GM21717 (cell line): Measurements from ENCODE around the gene CEL.
A peak's percentile ranks its signal among the peaks of the same experiment; 100 is the strongest.
"Not testable (repeated sequence)": the region's sequence is repeated elsewhere in the genome, so short reads cannot be mapped to it uniquely, and the experiment has no call there.

ENCODE experiments used
- ATAC-seq: cut with Tn5 transposase; IDR thresholded peaks from one replicate; pipeline ENCODE4 v1.9.1; 2021; ENCODE audit warnings: mild to moderate bottlenecking, moderate library complexity; ENCODE audit not compliant: unreplicated experiment

CEL gene

DNA sequence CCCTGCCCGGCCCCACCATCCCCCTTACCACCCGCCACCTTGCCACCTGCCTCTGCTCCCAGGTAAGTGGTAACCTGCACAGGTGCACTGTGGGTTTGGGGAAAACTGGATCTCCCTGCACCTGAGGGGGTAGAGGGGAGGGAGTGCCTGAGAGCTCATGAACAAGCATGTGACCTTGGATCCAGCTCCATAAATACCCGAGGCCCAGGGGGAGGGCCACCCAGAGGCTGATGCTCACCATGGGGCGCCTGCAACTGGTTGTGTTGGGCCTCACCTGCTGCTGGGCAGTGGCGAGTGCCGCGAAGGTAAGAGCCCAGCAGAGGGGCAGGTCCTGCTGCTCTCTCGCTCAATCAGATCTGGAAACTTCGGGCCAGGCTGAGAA, at the start of gene CEL:
CEL (plus strand) TSS at position 218 of the 382 bp plus-strand sequence; CDS start at position 240, 22 bp downstream.
- ATAC-seq = not testable (repeated sequence)

DNA sequence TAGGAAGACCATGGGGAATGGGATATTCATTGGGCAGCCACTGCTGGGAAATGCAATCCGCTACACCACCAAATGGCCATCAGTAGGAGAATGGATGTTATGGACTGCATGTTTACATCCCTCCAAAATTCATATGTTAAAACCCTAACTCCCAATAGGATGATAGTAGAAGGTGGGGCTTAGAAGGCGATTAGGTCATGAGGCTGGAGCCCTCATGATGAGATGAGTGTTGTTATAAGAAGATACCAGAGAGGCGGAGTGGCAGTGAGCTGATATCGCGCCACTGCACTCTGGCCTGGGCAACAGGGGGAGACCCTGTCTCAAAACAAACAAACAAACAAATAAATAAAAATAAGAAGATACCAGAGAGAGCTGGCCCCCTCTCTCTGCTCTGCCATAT, 47.1 kb upstream of the CEL start:
- ATAC-seq = no peak

DNA sequence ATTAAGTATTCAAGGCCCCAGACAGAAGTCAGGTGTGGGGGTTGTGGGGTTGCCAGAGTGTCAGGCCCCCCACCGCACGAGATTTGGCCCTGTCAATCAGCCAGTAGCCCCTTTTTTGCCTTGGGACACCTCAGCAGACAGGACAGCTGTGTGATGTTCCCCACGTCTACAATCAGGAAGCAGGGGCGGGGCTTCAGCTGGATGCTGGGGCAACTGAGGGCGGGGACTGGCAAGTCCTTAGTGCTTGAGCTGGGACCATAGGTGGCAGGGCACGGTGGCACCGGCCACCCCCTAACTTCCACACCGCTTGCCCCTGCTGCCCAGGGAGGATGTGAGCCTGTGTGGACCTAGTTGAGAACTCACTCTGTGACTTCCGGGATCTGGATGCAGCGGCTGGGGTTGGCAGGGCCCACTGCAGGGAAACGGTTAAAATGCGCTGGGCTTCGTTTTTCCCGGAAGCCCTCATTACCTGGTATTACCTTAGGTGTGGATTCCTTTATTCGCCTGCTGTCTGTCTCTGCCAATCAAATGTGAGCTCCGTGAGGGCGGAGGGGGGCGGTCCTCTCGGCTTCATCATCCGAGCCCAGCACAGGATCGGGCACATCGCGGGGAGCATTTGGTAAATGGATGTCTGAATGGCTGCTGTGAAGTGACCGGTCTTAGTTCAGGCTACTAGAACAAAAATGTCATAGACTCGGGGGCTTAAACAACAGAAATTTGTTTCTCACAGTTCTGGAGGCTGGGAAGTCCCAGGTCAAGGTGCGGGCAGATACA, 38.5 kb upstream of the CEL start:
- no peak for ATAC-seq

DNA sequence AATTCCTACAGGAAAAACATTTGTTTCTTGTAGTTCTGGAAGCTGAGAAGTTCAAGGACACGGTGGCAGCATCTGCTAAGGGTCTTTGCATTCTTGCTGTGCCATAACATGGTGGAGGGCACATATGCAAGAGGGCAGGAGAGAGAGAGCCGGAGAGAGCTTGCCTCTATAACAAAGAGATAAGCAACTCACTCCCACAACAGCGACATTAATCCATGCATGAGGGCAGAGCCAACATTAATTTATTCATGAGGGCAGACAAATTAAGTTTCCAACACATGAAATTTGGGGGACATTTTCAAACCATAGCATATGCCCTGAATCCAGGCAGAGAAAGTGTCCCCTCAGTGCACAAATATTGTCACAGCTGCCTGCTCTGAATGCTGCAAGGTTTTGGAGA, 35.4 kb upstream of the CEL start:
- no peak for ATAC-seq

DNA sequence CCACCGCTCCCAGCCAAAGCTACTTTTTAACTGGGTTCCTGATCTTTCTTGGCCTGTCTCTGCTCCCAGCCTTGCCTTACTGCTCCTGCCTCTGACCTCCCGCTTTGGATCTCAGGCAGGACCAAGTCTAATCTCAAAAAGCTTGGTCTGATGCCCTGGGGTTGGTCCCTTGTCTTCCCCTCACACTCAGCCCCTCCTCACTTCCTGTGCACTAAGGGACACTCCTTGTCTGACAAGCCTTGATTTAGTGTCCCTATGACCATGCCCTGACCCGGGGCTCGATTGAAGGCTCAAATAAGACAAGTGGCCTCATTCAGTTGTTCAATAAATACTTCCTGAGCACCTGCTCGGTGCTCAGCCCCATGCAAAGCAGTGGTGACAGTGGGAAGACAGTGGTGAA, 34.6 kb upstream of the CEL start:
- ATAC-seq = no peak

DNA sequence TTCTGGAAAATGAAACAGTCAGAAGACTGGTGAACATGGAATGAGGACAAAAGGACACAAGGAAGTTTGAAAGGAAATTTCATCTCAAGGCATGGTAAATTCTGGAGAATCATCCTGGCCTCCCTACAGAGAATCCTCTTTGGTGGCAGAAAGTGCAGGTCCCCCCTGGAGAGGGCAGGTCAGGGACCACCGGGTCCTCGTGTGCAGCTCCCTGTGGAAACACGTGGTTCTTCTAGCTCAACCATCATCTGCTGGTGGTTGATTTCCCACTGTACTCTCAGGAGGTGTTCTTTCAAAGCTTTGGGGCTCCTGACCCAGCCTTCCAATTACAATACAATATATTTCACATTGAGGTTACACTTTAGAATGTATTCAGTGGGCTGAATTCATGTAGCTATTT, 33.6 kb upstream of the CEL start:
- ATAC-seq = no peak

- peak; percentile 16 for ATAC-seq
Measured at GRCh38 chr9:133029994-133030316, 31.8 kb upstream of the CEL start.

- peak; percentile 93 for ATAC-seq
Measured at GRCh38 chr9:133030317-133031129, 31.3 kb upstream of the CEL start, which contains the start of gene GTF3C5. TSS of gene GTF3C5 (plus strand) at chr9:133030997. CDS start at chr9:133031012, 15 bp downstream.

DNA sequence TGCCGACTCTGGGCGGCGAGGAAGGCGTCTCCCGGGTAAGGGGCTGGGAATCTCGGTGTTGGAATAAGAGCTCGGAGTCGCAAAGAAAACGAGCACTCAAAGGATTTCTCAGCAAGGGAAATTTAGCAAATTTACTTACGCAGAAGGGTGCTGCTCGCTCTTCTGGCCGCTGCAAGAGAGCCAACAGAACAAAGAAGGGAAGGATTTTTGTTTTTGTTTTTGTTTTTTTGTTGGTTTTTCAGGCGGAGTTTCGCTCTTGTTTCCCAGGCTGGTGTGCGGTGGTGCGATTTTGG, 30.7 kb upstream of the CEL start:
- no peak for ATAC-seq

DNA sequence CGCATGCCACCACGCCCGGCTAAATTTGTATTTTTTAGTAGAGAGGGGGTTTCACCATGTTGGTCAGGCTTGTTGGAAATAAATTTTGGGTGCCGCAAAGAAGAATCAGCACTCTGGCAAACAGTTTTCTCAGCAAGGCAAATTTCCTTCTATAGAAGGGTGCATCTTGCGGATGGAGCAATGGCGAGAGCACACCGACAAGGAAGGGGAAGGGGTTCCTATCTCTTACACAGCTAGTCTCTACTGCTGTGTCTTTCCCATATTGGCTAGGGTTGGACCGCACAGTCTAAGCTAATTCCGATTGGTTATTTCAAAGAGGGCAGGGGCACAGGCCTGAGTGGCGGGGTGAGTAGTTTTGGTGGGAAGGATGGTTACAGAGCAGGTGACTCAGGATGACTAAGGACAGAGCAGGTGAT, 30.3 kb upstream of the CEL start:
- no peak for ATAC-seq

DNA sequence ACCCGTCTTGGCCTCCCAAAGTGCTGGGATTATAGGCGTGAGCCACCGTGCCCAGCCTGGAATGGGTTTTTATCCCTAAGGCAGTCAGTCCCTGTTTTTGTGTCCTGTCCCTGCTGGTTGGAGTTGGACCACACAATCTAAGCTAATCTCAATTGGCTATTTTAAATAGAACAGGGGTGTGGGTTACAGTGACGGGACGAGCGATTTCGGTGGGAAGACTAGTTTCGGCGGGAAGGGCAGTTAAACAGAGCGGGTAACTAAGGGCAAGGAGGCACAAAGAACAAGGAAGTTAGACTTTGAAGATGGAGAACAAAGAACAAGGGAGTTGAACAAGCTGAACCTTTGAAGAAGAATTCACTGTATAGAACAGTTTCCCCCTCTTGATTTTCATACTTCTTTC, 29.6 kb upstream of the CEL start:
- no peak for ATAC-seq

DNA sequence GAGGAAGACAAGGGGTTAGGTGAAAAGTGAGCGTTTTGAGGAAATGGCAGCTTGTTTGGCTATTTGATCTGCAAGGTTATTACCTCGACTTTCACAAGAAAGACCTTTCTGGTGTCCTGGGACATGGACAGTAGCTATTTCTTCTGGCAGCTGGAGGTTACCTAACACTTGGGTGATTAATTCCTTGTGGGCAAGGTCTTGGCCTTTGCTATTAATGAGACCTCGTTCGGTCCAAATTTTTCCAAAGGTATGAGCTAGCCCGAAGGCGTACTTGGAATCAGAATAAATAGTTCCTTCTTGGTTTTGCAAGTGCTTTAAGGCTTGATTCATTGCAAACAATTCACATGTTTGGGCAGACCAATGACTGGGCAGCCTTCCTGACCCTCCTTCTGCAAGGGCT, 26.1 kb upstream of the CEL start:
- ATAC-seq = no peak

DNA sequence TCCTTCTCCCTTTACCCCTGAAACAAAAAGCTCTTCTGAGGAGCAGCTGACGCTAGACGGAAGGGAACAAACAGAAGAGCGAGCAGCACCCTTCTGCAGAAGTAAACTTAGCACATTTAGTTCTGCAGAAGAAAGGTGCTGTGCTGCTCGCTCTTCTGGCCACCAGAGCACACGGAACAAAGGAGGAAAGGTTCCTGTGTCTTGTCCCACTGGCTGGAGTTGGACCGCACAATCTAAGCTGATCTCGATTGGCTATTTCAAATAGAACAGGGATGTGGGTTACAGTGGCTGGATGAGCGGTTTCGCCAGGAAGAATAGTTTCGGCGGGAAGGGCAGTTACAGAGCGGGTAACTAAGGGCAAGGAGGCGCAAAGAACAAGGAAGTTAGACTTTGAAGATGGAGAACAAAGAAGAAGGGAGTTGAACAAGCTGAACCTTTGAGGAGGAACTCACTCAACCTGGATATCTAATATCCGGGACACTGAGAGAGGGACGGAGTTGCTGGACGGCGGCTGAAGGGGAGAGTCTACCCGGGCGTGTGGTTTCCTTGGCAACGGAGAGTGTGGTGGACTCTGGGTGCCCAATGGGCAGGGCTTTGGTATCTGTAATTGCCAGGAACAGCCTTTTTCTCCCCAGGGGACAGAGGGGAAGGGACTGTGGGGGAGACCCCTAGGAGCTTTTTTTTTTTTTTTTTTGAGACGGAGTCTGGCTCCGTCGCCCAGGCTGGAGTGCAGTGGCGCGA, 23.8 kb upstream of the CEL start:
- no peak for ATAC-seq

- not testable (repeated sequence) for ATAC-seq
Measured at GRCh38 chr9:133040892-133041479, 20.8 kb upstream of the CEL start.

DNA sequence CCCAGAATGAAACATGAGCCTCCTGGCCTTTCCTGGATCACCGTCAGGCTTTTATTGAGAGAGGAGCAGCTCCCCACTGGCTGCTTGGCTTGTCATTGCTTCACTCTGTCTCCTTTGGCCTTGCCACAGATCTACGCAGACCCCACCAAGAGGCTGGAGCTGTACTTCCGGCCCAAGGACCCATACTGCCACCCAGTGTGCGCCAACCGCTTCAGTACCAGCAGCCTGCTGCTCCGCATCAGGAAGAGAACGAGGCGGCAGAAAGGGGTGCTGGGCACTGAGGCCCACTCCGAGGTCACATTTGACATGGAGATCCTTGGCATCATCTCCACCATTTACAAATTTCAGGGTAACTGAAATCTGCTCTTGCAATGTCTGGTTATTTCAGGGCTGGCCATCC, 19.8 kb upstream of the CEL start:
- ATAC-seq = no peak

- ATAC-seq = no peak
Measured at GRCh38 chr9:133042676-133043075, 19.1 kb upstream of the CEL start.

- no peak for ATAC-seq
Measured at GRCh38 chr9:133043449-133044035, 18.2 kb upstream of the CEL start.

GRCh38 chr9:133044125-133044524, 17.7 kb upstream of the CEL start:
- ATAC-seq = no peak

DNA sequence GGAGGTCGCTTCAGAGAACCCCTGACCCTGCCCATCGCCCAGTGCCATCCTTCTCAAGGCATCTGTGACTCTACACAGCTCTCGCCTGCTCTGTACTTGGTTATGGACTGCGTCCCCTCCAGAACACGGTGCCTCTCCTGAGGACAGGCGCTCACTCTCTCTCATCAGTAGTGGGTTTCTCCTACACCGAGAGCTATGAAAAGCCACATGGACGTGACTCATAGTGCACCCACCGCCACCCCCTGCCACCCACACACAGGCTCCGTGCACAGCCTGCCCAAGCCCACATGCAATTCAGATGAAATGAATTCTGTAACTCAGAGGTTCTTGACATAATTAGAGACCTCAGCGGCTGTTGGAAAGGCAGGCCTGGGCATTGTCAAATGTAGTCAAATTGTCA, 17.1 kb upstream of the CEL start:
- ATAC-seq = no peak

GRCh38 chr9:133045132-133045531, 16.6 kb upstream of the CEL start:
- no peak for ATAC-seq
